HG03354 (cell line): ENCODE data around the gene TIA1.
"Not testable (repeated sequence)": the region's sequence is repeated elsewhere in the genome, so short reads cannot be mapped to it uniquely, and the experiment has no call there.

ENCODE experiments used
- ATAC-seq: cut with Tn5 transposase; IDR thresholded peaks from one replicate; pipeline ENCODE4 v1.9.1; 2021; ENCODE audit warnings: mild to moderate bottlenecking; ENCODE audit not compliant: unreplicated experiment, poor library complexity, severe bottlenecking

The TIA1 gene

GRCh38 chr2:70226781-70227180 lies 21.6 kb downstream of the TIA1 start:
- ATAC-seq = no peak

DNA sequence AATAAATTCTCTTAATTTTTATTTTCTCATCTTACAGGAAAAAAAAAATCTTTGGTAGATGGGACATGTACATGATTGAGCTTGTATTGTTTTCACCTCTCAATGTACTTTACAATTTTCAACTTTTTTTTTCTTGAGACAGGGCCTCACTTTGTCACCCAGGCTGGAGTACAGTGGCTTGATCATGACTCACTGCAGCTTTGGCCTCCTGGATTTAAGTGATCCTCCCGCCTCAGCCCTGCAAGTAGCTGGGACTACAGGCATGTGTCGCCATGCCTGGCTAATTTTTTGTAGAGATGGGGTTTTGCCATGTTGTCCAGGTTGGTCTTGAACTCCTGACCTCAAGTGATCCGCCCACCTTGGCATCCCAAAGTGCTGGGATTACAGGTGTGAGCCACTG lies 25.1 kb downstream of the TIA1 start:
- not testable (repeated sequence) for ATAC-seq

- no peak for ATAC-seq
These were observed 33.4 kb downstream of the TIA1 start for GRCh38 chr2:70214953-70215549.

- ATAC-seq = no peak
These were observed 34.1 kb downstream of the TIA1 start for GRCh38 chr2:70214365-70214764.

GRCh38 chr2:70212298-70212932 lies 36.0 kb downstream of the TIA1 start:
- no peak for ATAC-seq

GRCh38 chr2:70211595-70211994 lies 36.8 kb downstream of the TIA1 start:
- no peak for ATAC-seq

DNA sequence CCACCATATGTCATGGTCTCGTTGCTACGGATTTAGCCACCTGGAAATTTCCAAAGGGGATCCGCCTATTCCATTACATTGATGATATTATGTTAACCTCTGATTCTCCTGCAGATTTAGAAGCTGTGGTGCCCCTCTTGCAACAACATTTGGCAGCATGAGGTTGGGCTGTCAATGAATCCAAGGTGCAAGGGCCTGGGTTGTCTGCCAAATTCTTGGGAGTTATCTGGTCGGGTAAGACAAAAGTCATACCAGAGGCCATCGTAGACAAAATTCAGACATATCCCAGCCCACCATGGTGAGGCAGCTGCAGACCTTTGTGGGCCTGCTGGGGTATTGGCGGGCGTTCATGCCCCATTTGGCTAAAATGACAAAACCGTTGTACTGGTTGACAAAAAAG lies 44.0 kb downstream of the TIA1 start:
- ATAC-seq = no peak

DNA sequence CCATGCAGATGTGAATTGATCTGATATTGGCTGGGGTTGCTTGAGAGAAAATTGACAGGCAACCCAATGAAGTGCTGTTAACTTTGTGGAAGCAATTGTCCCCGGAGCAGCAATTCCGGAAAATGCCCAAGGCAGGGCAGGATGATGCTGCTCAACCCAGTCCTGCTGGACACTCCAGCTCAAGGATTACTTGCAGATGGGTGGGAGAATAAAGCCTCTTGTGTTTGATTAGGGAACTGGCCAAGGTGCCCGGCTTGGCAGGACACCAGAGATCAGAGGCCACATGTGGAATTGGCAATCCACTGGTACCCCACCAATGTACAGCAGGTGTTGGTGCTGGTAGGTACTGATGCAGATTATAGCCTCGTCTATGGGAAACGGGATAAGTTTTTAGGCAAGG lies 45.3 kb downstream of the TIA1 start:
- ATAC-seq = no peak

DNA sequence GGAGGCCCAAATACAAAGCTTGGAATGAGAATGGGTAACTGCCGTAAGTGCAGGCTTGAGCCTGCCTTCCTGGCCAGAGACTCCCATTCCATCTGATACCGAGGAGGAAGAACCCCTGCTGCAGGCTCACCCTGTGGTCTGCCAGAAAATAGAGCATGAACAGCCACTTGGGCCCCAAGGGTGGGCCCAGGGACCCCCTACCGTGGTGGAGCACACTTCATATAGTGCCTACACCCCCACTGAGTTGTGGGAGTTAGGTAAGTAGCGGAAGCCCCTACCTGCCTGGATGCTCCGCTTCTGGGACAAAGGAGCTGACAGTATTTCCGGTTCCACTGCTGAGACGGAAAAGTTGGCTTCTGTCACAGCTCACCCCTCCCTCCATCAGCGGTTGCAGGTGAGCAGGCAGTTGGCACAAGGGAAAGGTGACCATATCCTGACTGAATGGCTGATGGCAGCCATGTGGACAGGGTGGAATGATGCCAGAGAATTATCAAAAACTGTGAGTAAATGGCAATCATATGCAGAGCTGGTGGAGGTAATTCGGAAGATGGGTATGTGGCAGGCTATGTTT lies 46.1 kb downstream of the TIA1 start:
- ATAC-seq = no peak

- ATAC-seq = no peak
These were observed 46.6 kb downstream of the TIA1 start for GRCh38 chr2:70201831-70202230.

- no peak for ATAC-seq
These were observed 47.1 kb downstream of the TIA1 start for GRCh38 chr2:70201225-70201768.

GRCh38 chr2:70199320-70199864 lies 49.0 kb downstream of the TIA1 start:
- ATAC-seq = no peak

DNA sequence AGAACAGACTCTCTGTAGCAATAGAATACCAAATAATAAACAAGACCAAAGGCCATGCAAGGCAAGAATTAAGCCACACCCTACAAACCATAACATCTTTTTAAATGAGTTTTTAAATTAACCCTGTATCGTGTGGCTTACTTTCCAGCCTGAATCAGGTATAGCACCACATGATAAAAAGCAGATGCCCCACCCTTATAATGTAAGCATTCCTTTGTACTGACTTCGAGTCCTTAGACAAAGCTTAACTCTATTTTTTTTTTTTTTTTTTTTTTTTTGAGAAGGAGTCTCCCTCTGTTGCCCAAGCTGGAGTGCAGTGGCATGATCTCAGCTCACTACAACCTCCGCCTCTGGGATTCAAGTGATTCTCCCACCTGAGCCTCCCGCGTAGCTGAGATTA lies 55.9 kb downstream of the TIA1 start:
- no peak for ATAC-seq

DNA sequence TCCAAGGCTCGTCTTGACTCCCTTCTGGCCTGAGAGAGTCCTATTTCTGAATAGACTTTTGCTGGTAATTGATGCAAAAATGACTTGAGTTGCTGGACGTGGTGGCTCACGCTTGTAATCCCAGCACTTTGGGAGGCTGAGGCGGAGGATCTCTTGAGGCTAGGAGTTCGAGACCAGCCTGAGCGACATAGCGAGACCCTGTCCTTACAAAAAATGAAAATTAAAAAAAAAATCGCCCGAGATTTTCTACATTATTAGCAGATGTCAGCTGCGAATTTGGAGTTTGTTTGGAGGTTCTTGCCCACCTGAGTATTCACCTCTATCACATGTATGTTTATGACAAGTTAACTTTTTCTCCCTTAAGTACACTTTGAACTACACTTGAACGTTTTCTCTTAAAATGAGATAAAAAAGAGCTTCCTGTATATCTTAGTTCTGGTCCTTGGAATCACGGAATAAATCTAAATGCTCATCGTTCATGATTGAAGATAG lies 57.1 kb downstream of the TIA1 start:
- ATAC-seq = no peak

DNA sequence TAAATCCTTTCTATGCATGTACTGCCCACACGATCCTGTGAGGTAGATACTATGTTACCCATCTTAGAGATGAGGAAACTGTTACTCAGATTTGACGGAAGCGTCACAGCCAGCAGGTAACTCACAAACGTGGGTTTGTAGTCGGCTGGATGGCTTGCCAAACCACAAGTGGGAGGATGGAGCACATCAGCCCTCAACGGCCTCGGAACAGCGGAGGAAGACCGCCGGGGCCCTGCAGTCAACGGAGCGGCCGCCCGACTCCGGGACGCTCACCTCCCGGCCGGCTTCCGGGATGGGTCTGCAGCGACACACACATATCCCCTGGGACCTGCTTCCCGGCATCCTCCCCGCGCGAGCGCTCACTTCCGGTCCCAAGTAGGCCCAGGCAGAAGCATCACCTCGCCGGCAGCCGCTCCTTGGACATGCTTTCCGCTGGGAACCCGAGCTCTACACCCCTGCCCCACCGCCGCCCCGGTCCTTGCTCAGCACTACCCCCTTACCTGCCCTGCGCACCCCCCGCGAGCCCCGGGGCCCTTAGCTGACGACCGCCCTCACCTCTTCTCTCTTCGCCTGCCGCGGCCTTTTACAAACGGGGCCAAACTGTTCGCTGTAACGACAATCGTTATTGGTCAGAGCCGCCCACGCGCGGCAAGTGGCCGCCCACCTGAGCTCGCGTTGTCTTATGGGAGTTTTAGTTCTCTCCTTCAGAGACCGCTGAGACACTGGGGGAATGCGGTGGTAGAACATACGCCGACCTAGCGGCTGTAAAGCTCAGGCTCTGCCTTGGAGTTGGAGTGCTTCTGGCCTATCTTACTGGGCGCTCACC lies 57.8 kb downstream of the TIA1 start, which contains the start of gene C2orf42:
Gene C2orf42 (minus strand): TSS at position 602 of the 826 bp plus-strand sequence. CDS start 9,034 bp downstream, outside the sequence.
- ATAC-seq = peak; percentile 84

GRCh38 chr2:70188460-70188859 lies 60.0 kb downstream of the TIA1 start:
- ATAC-seq = no peak

- ATAC-seq = not testable (repeated sequence)
These were observed 61.3 kb downstream of the TIA1 start for GRCh38 chr2:70187170-70187569.

- no peak for ATAC-seq
These were observed 65.7 kb downstream of the TIA1 start for GRCh38 chr2:70182689-70183088.

- no peak for ATAC-seq
These were observed 67.0 kb downstream of the TIA1 start for GRCh38 chr2:70181363-70181956.
